ENCODE measurements around the gene RNF225.
"Not testable (repeated sequence)": the region's sequence is repeated elsewhere in the genome, so short reads cannot be mapped to it uniquely, and the experiment has no call there.

Gene RNF225

GRCh38 chr19:58386576-58387337 lies 8.7 kb upstream of the RNF225 start, which contains the start of gene RPS5:
Gene RPS5 (plus strand): TSS chr19:58387269. CDS start chr19:58388138, 869 bp downstream.
- in situ Hi-C loops (cut with HindIII; ENCODE audit: low sequenced_read_pairs), result no loop called here

DNA sequence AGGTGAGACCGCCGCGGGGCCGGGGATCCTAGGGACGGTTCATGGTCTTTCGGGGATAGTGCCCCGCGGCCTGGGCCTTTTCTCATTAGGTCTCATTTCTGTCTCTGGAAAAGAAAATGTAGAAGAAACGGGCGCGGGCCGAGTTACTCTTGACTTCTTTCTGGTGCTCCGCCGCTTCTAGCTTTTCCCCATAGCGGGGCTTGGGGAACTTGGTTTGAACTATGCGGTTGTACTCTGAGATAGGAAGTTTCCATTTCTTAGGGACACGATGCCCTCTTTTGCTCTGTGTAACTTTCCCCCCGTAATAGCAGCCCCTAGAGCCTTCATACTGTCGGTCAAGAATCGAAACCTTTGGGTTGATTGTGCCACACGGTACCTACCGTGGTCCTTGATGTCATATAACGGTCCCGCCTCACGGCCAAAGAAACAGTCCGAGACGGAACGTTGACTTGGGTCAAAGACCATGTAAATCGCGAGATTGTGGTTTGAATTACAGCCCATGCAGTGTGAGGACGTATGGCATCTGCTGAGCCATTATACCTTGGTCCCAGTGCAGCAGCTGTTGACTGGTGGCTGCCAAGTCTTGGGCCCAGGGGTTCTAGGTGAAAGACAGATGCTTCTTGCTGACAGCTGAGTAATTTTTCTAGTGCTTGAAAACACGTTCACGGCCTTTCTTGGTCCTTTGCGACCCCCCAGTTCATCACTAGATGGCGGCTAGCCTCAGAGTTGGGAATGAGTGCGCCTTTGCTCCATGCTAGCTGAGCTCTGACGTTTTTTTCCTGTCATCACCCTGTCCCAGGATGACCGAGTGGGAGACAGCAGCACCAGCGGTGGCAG lies 7.9 kb upstream of the RNF225 start:
- in situ Hi-C loops (cut with HindIII; ENCODE audit: low sequenced_read_pairs), result no loop called here

- in situ Hi-C loops (cut with HindIII; ENCODE audit: low sequenced_read_pairs), result no loop called here
Observed at GRCh38 chr19:58388175-58388526, 7.3 kb upstream of the RNF225 start.

GRCh38 chr19:58392945-58393724 lies 2.3 kb upstream of the RNF225 start:
- in situ Hi-C loops (cut with HindIII; ENCODE audit: low sequenced_read_pairs), result no loop called here

DNA sequence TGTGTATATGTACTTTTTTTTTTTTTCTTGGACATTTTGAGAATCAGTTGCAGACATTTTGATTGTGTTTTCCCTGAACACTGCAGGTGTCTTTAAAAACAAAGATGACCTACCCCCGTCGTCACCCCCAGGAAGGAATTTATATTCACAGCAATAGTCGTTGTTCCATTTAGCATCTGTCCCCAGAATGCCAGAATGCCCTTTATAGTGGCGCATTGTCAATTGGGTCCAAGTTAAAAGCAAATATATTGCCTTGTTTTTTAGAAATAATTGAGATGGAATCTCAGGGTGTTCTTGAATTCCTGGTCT lies 1.8 kb upstream of the RNF225 start:
- in situ Hi-C loops (cut with HindIII; ENCODE audit: low sequenced_read_pairs), result no loop called here

- in situ Hi-C loops (cut with HindIII; ENCODE audit: low sequenced_read_pairs), result no loop called here
Observed at GRCh38 chr19:58394821-58395219, 636 bp upstream of the RNF225 start.

DNA sequence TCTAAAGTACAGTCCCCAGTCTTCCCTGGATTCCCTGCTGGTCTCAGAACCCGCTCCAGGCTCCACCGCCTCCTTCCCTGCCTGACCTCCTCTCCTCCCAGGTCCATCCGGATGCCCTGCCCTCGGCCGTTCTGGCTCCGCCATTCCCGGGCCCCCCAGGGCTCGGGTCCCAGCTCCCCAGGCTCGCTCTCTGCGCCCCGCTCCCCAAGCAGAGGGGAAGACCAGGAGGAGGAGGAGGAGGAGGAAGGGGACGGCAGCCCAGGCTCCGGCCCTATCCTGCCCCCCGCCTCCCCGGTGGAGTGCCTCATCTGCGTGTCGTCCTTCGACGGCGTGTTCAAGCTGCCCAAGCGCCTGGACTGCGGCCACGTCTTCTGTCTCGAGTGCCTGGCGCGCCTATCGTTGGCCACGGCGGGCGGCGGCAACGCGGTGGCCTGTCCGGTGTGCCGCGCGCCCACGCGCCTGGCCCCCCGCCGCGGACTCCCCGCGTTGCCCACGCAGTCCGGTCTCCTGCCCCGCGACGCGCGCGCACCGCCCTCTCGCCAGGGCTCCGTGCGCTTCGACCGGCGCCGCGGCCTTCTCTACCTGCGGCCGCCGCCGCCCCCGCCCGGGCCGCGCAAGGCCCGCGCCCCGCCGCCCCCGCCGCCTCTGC lies 647 bp downstream of the RNF225 start:
- in situ Hi-C loops (cut with HindIII; ENCODE audit: low sequenced_read_pairs), result no loop called here

- in situ Hi-C loops (cut with HindIII; ENCODE audit: low sequenced_read_pairs), result no loop called here
Observed at GRCh38 chr19:58396691-58397532, 1.5 kb downstream of the RNF225 start.

DNA sequence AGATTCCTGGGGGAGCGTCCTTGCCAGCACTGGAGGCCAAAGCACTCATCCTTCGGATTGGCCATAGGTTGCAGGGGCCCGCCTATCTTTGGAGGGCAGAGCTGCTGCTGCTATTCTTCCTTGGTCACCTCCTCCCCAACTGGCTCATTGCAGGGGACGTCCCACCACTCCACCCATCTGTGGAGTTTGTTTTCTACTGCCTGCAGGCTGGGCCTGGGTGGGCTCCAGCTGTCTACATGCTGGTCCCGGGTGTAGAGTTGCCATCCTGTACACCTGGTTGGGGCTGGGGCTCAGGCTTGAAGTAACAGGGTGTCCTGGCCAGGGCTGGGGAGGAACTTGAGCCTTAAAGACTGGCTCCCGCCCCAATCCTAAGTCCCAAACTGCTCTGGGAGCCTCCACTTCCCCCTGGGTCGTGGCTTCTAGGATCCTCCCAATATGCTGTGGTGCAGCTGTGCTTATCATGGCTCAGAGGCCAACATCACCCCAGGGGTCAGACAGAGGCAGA lies 2.1 kb downstream of the RNF225 start:
- in situ Hi-C loops (cut with HindIII; ENCODE audit: low sequenced_read_pairs), result no loop called here

- in situ Hi-C loops (cut with HindIII; ENCODE audit: low sequenced_read_pairs), result no loop called here
Observed at GRCh38 chr19:58398087-58398486, 2.6 kb downstream of the RNF225 start.

GRCh38 chr19:58398545-58398944 lies 3.1 kb downstream of the RNF225 start:
- in situ Hi-C loops (cut with HindIII; ENCODE audit: low sequenced_read_pairs), result no loop called here

DNA sequence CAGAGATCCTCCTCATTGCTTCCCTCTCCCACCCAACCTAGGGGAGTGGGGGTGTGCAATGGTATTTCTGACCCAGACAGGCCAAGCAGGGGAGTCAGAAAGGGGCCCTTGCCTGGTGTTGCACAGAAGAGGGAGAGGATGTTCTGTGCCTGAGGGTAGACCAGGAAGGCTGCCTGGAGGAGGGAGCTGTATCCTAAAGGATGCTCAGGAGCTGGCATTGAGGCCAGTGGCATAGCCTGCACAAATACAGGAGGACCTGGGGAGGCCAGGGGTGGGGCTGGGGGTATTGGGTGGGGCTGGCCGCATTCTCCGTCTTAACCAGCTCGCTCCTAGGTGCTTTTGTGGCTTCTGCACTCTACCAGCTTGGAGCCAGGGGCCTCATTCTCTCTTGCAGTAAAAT lies 4.4 kb downstream of the RNF225 start:
- in situ Hi-C loops (cut with HindIII; ENCODE audit: low sequenced_read_pairs), result no loop called here

- in situ Hi-C loops (cut with HindIII; ENCODE audit: low sequenced_read_pairs), result no loop called here
Observed at GRCh38 chr19:58400316-58400915, 5.0 kb downstream of the RNF225 start.

GRCh38 chr19:58400916-58401839 lies 5.7 kb downstream of the RNF225 start:
- in situ Hi-C loops (cut with HindIII; ENCODE audit: low sequenced_read_pairs), result no loop called here

DNA sequence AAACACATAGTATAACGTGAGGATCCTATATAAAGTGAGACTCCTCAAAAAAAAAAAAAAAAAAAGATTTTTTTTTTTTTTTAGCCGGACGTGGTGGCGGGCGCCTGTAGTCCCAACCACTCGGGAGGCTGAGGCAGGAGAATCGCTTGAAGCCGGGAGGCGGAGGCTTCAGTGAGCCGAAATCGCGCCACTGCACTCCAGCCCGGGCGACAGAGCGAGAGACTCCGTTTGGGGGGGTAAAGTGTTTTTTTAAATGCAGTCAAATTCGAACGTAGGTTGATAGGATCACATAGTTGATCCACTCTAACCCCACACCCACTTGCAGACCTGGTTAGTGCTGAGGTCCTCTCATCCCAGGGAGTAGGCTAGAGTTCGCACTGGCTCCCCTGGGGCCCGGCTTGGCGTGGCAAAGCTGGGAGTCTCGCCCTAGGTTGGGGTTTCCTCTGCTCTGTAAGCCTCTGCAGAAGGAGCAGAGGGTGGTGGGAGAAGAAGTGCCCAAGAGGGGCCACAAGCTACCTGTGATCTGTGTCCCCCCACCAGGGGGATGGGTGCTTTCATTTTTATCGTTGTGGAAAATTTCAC lies 6.5 kb downstream of the RNF225 start:
- in situ Hi-C loops (cut with HindIII; ENCODE audit: low sequenced_read_pairs), result no loop called here

- in situ Hi-C loops (cut with HindIII; ENCODE audit: low sequenced_read_pairs), result not testable (repeated sequence)
Observed at GRCh38 chr19:58403920-58404478, 8.5 kb downstream of the RNF225 start.

DNA sequence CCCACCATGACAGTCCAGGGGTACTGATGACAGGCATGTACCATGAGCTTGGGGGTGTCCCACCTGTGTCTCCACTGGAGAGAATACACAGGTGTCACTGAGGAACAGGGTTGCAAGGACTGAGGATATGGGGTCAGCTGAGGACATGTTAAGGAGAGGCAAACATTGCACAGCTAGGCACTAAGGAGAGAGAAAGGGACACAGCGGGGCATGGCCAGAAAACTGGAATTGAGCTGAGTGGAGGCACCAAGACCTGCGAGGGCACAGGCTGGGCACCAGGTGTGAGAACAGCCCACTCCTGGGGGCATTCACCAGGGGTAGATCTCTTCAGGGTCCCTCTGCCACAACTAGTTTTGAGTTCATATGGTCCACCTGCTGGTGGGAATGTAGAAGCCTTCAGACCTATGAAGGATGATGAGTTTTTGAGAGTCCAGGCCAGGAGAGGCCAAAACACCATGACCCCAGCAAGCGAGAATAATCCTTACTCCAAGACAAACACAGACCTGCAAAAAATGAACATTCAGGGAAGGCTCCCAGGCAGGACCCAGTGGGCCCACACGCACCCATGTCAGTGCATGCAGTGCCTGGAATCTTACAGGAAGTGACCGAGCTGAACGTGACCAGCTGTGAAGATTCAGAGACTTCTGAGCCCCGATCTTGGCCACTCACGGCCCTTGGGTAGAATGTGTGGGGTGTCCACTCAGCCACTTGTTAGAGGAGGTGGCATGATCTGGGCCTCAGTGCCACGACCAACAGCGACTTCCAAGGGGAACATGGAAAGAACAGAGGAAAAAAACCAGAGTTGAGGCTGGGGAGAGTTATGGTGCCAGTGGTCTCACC lies 11.6 kb downstream of the RNF225 start:
- in situ Hi-C loops (cut with HindIII; ENCODE audit: low sequenced_read_pairs), result no loop called here
